Cardiac muscle cell (in vitro differentiated cells and primary cell): ENCODE results near the gene NEU1. TPM values are rescaled to one million over a fixed set of nuclear protein-coding genes. Genes with fewer than 3 reads are reported as not detected.
"Not testable (repeated sequence)": the region's sequence is repeated elsewhere in the genome, so short reads cannot be mapped to it uniquely, and the experiment has no call there.

Experiments used
- DNase-seq, 2 donors: peaks; one replicate each; pipeline versions ENCODE4 v3.0.0 to v3.0.0-alpha.2; 2010 to 2017; ENCODE audit warnings: low read depth in 1 of 2, low spot score in 1 of 2
- H3K27ac ChIP-seq: fragments of 200-600 bp; sonication (generic); 2 replicates; pipeline ENCODE4 v1.5.1; 2016
- H3K27me3 ChIP-seq: fragments of 200-600 bp; sonication (generic); 2 replicates; pipeline ENCODE4 v1.6.0; 2016; ENCODE audit warnings: control low read depth
- H3K36me3 ChIP-seq: fragments of 200-600 bp; sonication (generic); 2 replicates; pipeline ENCODE4 v1.5.1; 2016; ENCODE audit warnings: control low read depth
- H3K4me1 ChIP-seq: fragments of 200-600 bp; sonication (generic); 2 replicates; pipeline ENCODE4 v1.8.1; 2017; ENCODE audit warnings: low read depth, mild to moderate bottlenecking, mixed run types
- H3K4me3 ChIP-seq: fragments of 200-600 bp; sonication (generic); 2 replicates; pipeline ENCODE4 v1.5.1; 2016; ENCODE audit warnings: mild to moderate bottlenecking
- H3K9me3 ChIP-seq: fragments of 200-600 bp; sonication (generic); 2 replicates; pipeline ENCODE4 v1.5.1; 2017; ENCODE audit warnings: low read depth, mild to moderate bottlenecking, control low read depth
- CTCF ChIP-seq: IDR thresholded peaks from 2 replicates; pipeline ENCODE4 v1.5.1; 2012; ENCODE audit warnings: low read depth, mild to moderate bottlenecking, low read length
- polyA plus RNA-seq: library from polyadenylated mRNA; unstranded; fragments of >200 nt; fragmentation: Nextera tagmentation; extraction: Ambion mirVana; gene quantifications from 2 replicates; pipeline ENCODE4 v1.2.1, GENCODE V29; 2016
- total RNA-seq: library from RNA; depleted of rRNA; stranded (reverse); fragments of >200 nt; gene quantifications from 2 replicates; pipeline ENCODE4 v1.2.3, GENCODE V29; 2016

Gene NEU1
- total and polyA plus RNA-seq, 2 experiments from 2014 or later: 26.6 to 27.6 TPM

- no peaks in the 10 kb centered on the region for H3K9me3 ChIP-seq
- no peak overlapping the region for H3K27ac ChIP-seq
- H3K27me3 ChIP-seq: no peaks in the 10 kb centered on the region
- H3K4me1 ChIP-seq: no peaks in the 10 kb centered on the region
- DNase-seq: no peak
- TF ChIP-seq CTCF: no peak
- no peak overlapping the region for H3K4me3 ChIP-seq
- no peaks in the 10 kb centered on the region for H3K36me3 ChIP-seq
These were observed 15.2 kb downstream of the NEU1 start for GRCh38 chr6:31847276-31847978.

- peaks cover 17% of the 10 kb centered on the region for H3K36me3 ChIP-seq
- TF ChIP-seq CTCF: no peak
- DNase-seq: no peak
These were observed 18.1 kb downstream of the NEU1 start for GRCh38 chr6:31844507-31844906.

GRCh38 chr6:31842053-31842452 lies 20.6 kb downstream of the NEU1 start:
- DNase-seq: no peak
- H3K27ac ChIP-seq: no peak overlapping the region
- TF ChIP-seq CTCF: no peak
- H3K4me3 ChIP-seq: no peak overlapping the region
- H3K9me3 ChIP-seq: no peaks in the 10 kb centered on the region
- H3K36me3 ChIP-seq: peaks cover 42% of the 10 kb centered on the region
- peaks cover 12% of the 10 kb centered on the region for H3K4me1 ChIP-seq
- no peaks in the 10 kb centered on the region for H3K27me3 ChIP-seq

More at GRCh38 chr6:31844507-31844906, 18.1 kb downstream of the NEU1 start:
- no peaks in the 10 kb centered on the region for H3K27me3 ChIP-seq
- no peak overlapping the region for H3K27ac ChIP-seq
- H3K4me1 ChIP-seq: no peaks in the 10 kb centered on the region
- H3K9me3 ChIP-seq: no peaks in the 10 kb centered on the region
- no peak overlapping the region for H3K4me3 ChIP-seq

- H3K27me3 ChIP-seq: not testable (repeated sequence)
- H3K36me3 ChIP-seq: peaks cover 47% of the 10 kb centered on the region
These were observed 22.9 kb downstream of the NEU1 start for GRCh38 chr6:31839779-31840126.

GRCh38 chr6:31838968-31839367 lies 23.7 kb downstream of the NEU1 start:
- no peaks in the 10 kb centered on the region for H3K9me3 ChIP-seq
- peaks cover 47% of the 10 kb centered on the region for H3K36me3 ChIP-seq
- H3K4me1 ChIP-seq: peaks cover 26% of the 10 kb centered on the region
- H3K27me3 ChIP-seq: no peaks in the 10 kb centered on the region
- no peak overlapping the region for H3K27ac ChIP-seq
- DNase-seq: no peak
- no peak for TF ChIP-seq CTCF
- H3K4me3 ChIP-seq: no peak overlapping the region

More at GRCh38 chr6:31839779-31840126, 22.9 kb downstream of the NEU1 start:
- DNase-seq, H3K27ac ChIP-seq, H3K4me3 ChIP-seq, H3K9me3 ChIP-seq: not testable (repeated sequence)
- peaks cover 26% of the 10 kb centered on the region for H3K4me1 ChIP-seq

- Histone ChIP-seq H3K27ac (peak overlapping the region; percentile 72), H3K4me1 (peaks cover 26% of the 10 kb centered on the region), H3K36me3 (peaks cover 47% of the 10 kb centered on the region)
- H3K4me3 ChIP-seq, DNase-seq, H3K27me3 ChIP-seq, H3K9me3 ChIP-seq: not testable (repeated sequence)
These were observed 24.5 kb downstream of the NEU1 start for GRCh38 chr6:31838114-31838553.
